ENCODE data around the gene DMWD. TPM values are rescaled to one million over a fixed set of nuclear protein-coding genes. Genes with fewer than 3 reads are reported as not detected.

DMWD gene
- total and polyA plus RNA-seq, 2 of the 13 experiments (the other 11 are each of a cell fraction or from before 2014, with no cell fraction given): 10.3 to 14.9 TPM

GRCh38 chr19:45767410-45767880 is 25.2 kb downstream of the DMWD start (continued):
- no peak for TF ChIP-seq SOX13 (IDR thresholded peaks at IDR 0.05)
- TF ChIP-seq SOX13 (CRISPR knock-in tag; conservative IDR thresholded peaks at IDR 0.05 in 1 of 2, IDR thresholded peaks at IDR 0.05 in 1 of 2): peak in 1 of 2 experiments; percentile 42; a peak in 1 of 4 replicates
- no peak for TF ChIP-seq PITX1 (CRISPR knock-in tag; IDR thresholded peaks at IDR 0.05)
- 0 out of 2 replicates have a peak, but pooled peaks have one; percentile 59 for TF ChIP-seq MAZ (IDR thresholded peaks at IDR 0.05; ENCODE audit: borderline replicate concordance, low read depth, low read length)
- TF ChIP-seq MAZ (CRISPR knock-in tag; IDR thresholded peaks at IDR 0.05; ENCODE audit: low read depth): peak; percentile 81
- no peak for TF ChIP-seq ATAD3A (CRISPR knock-in tag; IDR thresholded peaks at IDR 0.05)
- TF ChIP-seq SRF (IDR thresholded peaks at IDR 0.05; ENCODE audit: low read depth, low read length): no peak
- TF ChIP-seq ZFP1 (CRISPR knock-in tag; IDR thresholded peaks at IDR 0.05): no peak
- no peak for TF ChIP-seq AKNA (CRISPR knock-in tag; IDR thresholded peaks at IDR 0.05; ENCODE audit: borderline replicate concordance)
- no peak for TF ChIP-seq PHF5A (CRISPR knock-in tag; IDR thresholded peaks at IDR 0.05; ENCODE audit: low read depth, unreplicated experiment)
- TF ChIP-seq ZFYVE20 (CRISPR knock-in tag; IDR thresholded peaks at IDR 0.05; ENCODE audit: borderline replicate concordance, low read depth): no peak
- 0 out of 2 replicates have a peak, but pooled peaks have one; percentile 7 for TF ChIP-seq HMGXB3 (CRISPR knock-in tag; IDR thresholded peaks at IDR 0.05; ENCODE audit: borderline replicate concordance)
- no peak for TF ChIP-seq DNMT1 (CRISPR knock-in tag; IDR thresholded peaks at IDR 0.05)
- TF ChIP-seq BCL6 (CRISPR knock-in tag; IDR thresholded peaks at IDR 0.05): no peak; the same call in 1 of the 2 replicates
- no peak for TF ChIP-seq MIER2 (CRISPR knock-in tag; IDR thresholded peaks at IDR 0.05)
- TF ChIP-seq HNRNPUL1 (IDR thresholded peaks at IDR 0.05; ENCODE audit: low read depth, low read length): no peak
- TF ChIP-seq HOXA5 (CRISPR knock-in tag; IDR thresholded peaks at IDR 0.05): no peak
- TF ChIP-seq UBTF (CRISPR knock-in tag; IDR thresholded peaks at IDR 0.05): no peak
